Gastroesophageal sphincter (tissue), 4 donors: ENCODE measurements around the gene KCNMA1. TPM values are rescaled to one million over a fixed set of nuclear protein-coding genes. Genes with fewer than 3 reads are reported as not detected.
A peak's percentile ranks its signal among the peaks of the same experiment; 100 is the strongest.

Experiments used
- ATAC-seq: fragments of 150-250 bp; one replicate; pipeline ENCODE4 v1.9.1; 2016; ENCODE audit warnings: mild to moderate bottlenecking, moderate library complexity
- H3K27ac ChIP-seq, 4 donors: fragments of 200-600 bp; sonication (generic) in 3 of 4; 1 replicate in 3 of 4; 2 replicates in 1 of 4; pipeline ENCODE4 v1.5.1; 2016 to 2019
- H3K27me3 ChIP-seq: fragments of 200-600 bp; sonication (generic); one replicate; pipeline ENCODE4 v1.5.1; 2019
- H3K36me3 ChIP-seq, 2 donors: fragments of 200-600 bp; sonication (generic); one replicate each; pipeline ENCODE4 v1.5.1; 2019; ENCODE audit warnings: control low read depth in 1 of 2
- H3K4me1 ChIP-seq, 3 donors: fragments of 200-600 bp; sonication (generic); 1 replicate in 2 of 3; 2 replicates in 1 of 3; pipeline ENCODE4 v1.5.1; 2016 to 2019; ENCODE audit warnings: control low read depth in 2 of 3
- H3K4me3 ChIP-seq, 2 donors: fragments of 200-600 bp; sonication (generic); one replicate each; pipeline ENCODE4 v1.5.1; 2019; ENCODE audit warnings: mild to moderate bottlenecking in 1 of 2, moderate library complexity in 1 of 2
- H3K9me3 ChIP-seq, 3 donors: fragments of 200-600 bp; sonication (generic); one replicate each; pipeline ENCODE4 v1.5.1; 2017 to 2019; ENCODE audit warnings: control low read depth in 2 of 3
- EP300 ChIP-seq: sonication (generic); formaldehyde crosslinking; IDR thresholded peaks from one replicate; pipeline ENCODE4 v1.6.1; 2017; ENCODE audit warnings: antibody characterized with exemption, mild to moderate bottlenecking
- POLR2A ChIP-seq, 2 donors: fragments of 450-650 bp; IDR thresholded peaks; one replicate each; pipeline ENCODE4 v1.6.1; 2017; ENCODE audit warnings: antibody characterized with exemption in 2 of 2, mild to moderate bottlenecking in 2 of 2, moderate library complexity in 1 of 2
- POLR2AphosphoS5 ChIP-seq: sonication (generic); formaldehyde crosslinking; IDR thresholded peaks from one replicate; pipeline ENCODE4 v1.6.1; 2017; ENCODE audit warnings: antibody characterized with exemption
- WGBS, 2 donors: methylation state at CpG; one replicate each; pipeline ENCODE4 v1.1.5; 2018; ENCODE audit warnings: low coverage in 1 of 2; 5-methylcytosine and 5-hydroxymethylcytosine counted together
- total RNA-seq, 4 donors: library from RNA; depleted of rRNA; stranded (reverse); fragments of >200 nt; gene quantifications; one replicate each; pipeline ENCODE4 v1.1.0, GENCODE V29; 2016
- TF ChIP-seq, protein P1 (sequence below), 4 experiments: fragments of 200-600 bp in 2 of 4; fragments of 450-650 bp in 2 of 4; sonication (generic) in 1 of 4; IDR thresholded peaks; one replicate each; pipeline ENCODE4 v1.5.1; 2017 to 2019; ENCODE audit warnings: antibody characterized with exemption in 4 of 4, mild to moderate bottlenecking in 2 of 4, moderate library complexity in 2 of 4

The KCNMA1 gene
- total RNA-seq, 4 donors from 2014 or later, result 168 to 389 (median 323) TPM

DNA sequence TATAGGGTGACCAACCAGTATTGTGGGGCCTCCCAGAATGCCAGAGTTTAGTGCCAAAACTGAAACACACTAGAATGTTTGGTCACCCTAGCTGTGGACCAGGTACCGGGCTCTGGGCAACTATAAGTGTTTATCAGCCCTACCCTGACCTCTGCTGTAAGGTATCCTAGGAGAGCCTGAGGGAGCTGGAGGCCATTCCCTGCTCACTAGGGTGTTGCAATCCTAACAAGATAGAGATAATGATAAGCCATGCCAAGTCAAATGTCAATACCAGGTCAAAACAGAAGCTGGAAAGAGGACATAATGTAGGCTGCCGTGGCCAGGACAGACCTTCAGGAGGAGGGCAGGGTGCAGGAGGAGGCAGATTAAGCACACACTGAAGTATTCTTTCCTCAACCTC is 151.8 kb downstream of the KCNMA1 start:
- Histone ChIP-seq H3K4me1 (peaks cover 0 to 37% (median 0%) of the 10 kb centered on the region in 3 donors), H3K27me3 (no peaks in the 10 kb centered on the region), H3K4me3 (no peak overlapping the region), H3K9me3 (no peaks in the 10 kb centered on the region), H3K36me3 (no peaks in the 10 kb centered on the region), H3K27ac (no peak overlapping the region)
- ATAC-seq, result no peak
- TF ChIP-seq EP300 (no peak), POLR2A (IDR thresholded peaks at IDR 0.05) (no peak), POLR2AphosphoS5 (no peak)
- TF ChIP-seq, protein P1, sequence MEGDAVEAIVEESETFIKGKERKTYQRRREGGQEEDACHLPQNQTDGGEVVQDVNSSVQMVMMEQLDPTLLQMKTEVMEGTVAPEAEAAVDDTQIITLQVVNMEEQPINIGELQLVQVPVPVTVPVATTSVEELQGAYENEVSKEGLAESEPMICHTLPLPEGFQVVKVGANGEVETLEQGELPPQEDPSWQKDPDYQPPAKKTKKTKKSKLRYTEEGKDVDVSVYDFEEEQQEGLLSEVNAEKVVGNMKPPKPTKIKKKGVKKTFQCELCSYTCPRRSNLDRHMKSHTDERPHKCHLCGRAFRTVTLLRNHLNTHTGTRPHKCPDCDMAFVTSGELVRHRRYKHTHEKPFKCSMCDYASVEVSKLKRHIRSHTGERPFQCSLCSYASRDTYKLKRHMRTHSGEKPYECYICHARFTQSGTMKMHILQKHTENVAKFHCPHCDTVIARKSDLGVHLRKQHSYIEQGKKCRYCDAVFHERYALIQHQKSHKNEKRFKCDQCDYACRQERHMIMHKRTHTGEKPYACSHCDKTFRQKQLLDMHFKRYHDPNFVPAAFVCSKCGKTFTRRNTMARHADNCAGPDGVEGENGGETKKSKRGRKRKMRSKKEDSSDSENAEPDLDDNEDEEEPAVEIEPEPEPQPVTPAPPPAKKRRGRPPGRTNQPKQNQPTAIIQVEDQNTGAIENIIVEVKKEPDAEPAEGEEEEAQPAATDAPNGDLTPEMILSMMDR (IDR thresholded peaks at IDR 0.05), result no peak
- WGBS, 2 donors, result 56 to 82% methylated on average over 1 of the region's 2 CpGs

DNA sequence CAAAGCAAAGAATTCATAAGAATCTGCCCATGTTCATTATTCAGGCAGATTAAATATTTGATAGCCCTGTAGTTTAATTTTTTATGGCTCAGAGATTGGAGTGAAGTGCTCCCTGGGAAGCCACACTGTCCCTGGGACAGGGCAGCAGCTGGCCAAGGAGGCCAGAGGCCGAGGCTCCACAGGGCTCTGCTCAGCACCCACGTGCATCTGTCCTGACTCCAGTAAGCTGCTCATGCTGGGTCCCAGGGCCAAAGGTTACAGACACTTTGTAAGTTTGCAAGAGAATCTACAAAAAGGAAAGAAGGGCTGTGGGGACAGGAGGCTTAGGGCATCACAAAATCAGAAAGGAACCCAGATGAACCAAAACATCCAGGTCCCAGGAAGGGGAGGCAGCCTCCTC is 155.5 kb downstream of the KCNMA1 start:
- ATAC-seq, result no peak
- H3K27me3 ChIP-seq, result no peaks in the 10 kb centered on the region
- no peaks in the 10 kb centered on the region for H3K9me3 ChIP-seq
- H3K4me3 ChIP-seq, result no peak overlapping the region
- TF ChIP-seq POLR2A (IDR thresholded peaks at IDR 0.05), result no peak
- TF ChIP-seq, protein P1 (IDR thresholded peaks at IDR 0.05), result no peak
- no peaks in the 10 kb centered on the region for H3K36me3 ChIP-seq
- no CpG with 5 or more reads among the region's 2 CpGs for WGBS, 2 donors
- H3K4me1 ChIP-seq, result peaks cover 0 to 57% (median 11%) of the 10 kb centered on the region in 3 donors
- peak overlapping the region in 2 of 4 donors; percentile 29 to 31 for H3K27ac ChIP-seq

DNA sequence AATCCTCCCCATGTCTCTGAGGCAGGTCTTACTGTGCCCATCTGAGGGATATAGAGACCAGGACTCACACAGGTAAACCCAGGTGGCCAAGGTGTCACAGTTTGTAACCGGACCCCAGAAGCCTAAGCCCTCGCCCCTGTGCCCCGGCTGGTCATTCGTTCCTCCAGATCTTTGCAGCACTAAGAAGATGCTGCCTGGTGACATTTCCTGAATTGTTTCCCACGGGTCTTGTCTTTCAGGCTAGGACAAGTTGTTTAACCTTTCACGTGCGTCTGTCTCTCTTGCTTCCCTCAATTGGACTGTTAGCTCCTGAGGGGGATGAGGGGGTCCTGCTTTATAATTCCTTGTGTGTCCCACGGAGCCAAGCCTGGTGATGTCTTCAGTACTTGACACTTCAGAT is 158.0 kb downstream of the KCNMA1 start:
- 77 to 89% methylated on average over 3 to 7 of the region's 8 CpGs for WGBS, 2 donors
- Histone ChIP-seq H3K27ac (peak overlapping the region in 3 of 4 donors; percentile 56 to 77 (median 70)), H3K27me3 (no peaks in the 10 kb centered on the region), H3K36me3 (no peaks in the 10 kb centered on the region), H3K9me3 (no peaks in the 10 kb centered on the region), H3K4me1 (peaks cover 0 to 60% (median 11%) of the 10 kb centered on the region in 3 donors), H3K4me3 (no peak overlapping the region)
- ATAC-seq, result no peak
- TF ChIP-seq POLR2AphosphoS5, result no peak
- TF ChIP-seq, protein P1 (IDR thresholded peaks at IDR 0.05), result no peak
- no peak for TF ChIP-seq POLR2A (IDR thresholded peaks at IDR 0.05)
- TF ChIP-seq EP300, result no peak

DNA sequence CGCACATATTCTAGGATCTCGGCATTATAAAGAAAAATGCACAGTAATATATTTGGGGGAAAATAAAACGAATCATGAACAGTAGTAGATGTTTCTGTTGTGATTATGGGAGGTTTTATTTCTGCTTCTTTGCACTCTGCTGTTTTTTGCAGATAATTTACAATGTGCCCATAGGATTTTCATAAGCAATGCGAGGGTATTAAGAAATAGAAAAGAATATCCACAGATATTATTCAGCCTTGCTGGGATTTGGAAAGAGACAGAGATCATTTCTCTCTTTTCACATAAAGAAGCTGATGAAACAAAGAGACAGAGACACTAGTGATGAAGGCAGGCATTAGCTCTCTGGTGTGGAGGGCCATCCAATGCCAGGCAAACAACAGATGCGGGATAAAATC is 158.6 kb downstream of the KCNMA1 start:
- Histone ChIP-seq H3K27me3 (no peaks in the 10 kb centered on the region), H3K27ac (peak overlapping the region in 3 of 4 donors; percentile 56 to 77 (median 70)), H3K4me1 (peaks cover 0 to 59% (median 11%) of the 10 kb centered on the region in 3 donors), H3K9me3 (no peaks in the 10 kb centered on the region), H3K4me3 (no peak overlapping the region), H3K36me3 (no peaks in the 10 kb centered on the region)
- WGBS, 2 donors, result 64 to 76% methylated on average over 4 to 5 of the region's 5 CpGs
- TF ChIP-seq POLR2AphosphoS5 (no peak), POLR2A (IDR thresholded peaks at IDR 0.05) (no peak), EP300 (no peak)
- TF ChIP-seq, protein P1 (IDR thresholded peaks at IDR 0.05), result no peak
- ATAC-seq, result no peak

DNA sequence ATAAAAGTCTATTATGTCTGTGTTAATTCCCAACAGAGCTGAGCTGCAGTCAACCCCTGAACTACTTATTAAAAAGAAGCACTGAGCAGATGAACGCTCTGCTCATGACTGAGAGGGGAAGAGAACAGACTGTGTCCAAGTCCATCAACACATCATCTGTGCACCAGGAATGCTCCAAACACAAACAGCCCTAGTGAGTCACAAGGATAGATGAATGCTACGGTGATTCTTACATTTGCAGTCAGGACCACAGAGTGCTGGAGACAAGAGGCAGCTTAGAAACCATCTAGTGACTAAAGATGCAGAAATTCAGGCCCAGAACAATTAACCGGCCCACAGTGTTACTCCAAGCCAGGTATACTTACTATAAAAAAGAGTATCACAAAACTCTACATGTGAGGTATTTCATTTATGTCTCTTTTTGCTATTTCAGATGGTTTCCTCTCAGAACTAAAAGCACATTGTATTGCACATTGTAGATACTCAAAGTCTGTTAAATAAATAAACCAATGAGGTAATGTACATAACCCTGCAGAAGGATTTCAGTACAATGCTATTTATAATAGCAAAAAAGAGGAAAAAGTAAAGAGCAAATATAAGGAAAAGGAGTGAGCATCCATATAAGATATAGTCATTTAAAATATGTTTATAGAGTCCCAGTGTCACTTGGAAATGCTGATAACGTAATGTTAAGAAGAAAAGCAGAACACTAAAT is 159.2 kb downstream of the KCNMA1 start:
- peak; percentile 82 for ATAC-seq
- H3K27ac ChIP-seq, result peak overlapping the region in 3 of 4 donors; percentile 56 to 77 (median 70)
- TF ChIP-seq POLR2A (IDR thresholded peaks at IDR 0.05) (no peak), POLR2AphosphoS5 (peak; percentile 62), EP300 (no peak)
- TF ChIP-seq, protein P1 (IDR thresholded peaks at IDR 0.05), result no peak
- no peaks in the 10 kb centered on the region for H3K36me3 ChIP-seq
- H3K4me1 ChIP-seq, result peaks cover 0 to 59% (median 11%) of the 10 kb centered on the region in 3 donors
- H3K27me3 ChIP-seq, result no peaks in the 10 kb centered on the region
- WGBS, 2 donors, result 26 to 34% methylated on average over 4 of the region's 4 CpGs
- no peaks in the 10 kb centered on the region for H3K9me3 ChIP-seq
- H3K4me3 ChIP-seq, result no peak overlapping the region
